Uterus (tissue), 2 donors: ENCODE results near the gene RAET1L.

ENCODE experiments used
- POLR2A ChIP-seq, 2 donors: fragments of 450-650 bp; IDR thresholded peaks; one replicate each; pipeline ENCODE4 v1.6.1; 2016; ENCODE audit warnings: antibody characterized with exemption in 2 of 2, mild to moderate bottlenecking in 1 of 2, moderate library complexity in 1 of 2
- TF ChIP-seq, protein P1 (sequence below), 4 experiments: fragments of 200-600 bp in 2 of 4; fragments of 450-650 bp in 2 of 4; sonication (generic) in 2 of 4; IDR thresholded peaks; one replicate each; pipeline ENCODE4 v1.5.1; 2016 to 2019; ENCODE audit warnings: antibody characterized with exemption in 4 of 4, mild to moderate bottlenecking in 2 of 4, moderate library complexity in 1 of 4

DNA sequence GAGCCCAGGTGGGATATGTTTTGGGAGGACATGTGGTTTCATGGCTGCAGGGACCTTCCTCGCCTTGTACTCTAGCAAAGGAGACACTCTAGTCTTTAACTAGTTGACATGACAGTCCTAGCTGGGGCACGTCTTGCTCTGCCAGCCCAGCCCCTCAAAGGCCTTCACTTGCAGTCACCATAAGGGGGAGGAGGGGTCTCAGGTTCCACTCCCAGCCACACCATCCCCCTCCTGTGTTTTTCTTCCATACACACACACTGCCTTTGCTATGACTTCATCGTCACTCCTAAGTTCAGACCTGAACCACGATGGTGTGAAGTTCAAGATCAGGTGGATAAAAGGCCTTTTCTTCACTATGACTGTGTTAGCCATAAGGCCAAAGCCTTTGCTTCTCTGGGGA, 48.1 kb downstream of the RAET1L start:
- TF ChIP-seq, protein P1, sequence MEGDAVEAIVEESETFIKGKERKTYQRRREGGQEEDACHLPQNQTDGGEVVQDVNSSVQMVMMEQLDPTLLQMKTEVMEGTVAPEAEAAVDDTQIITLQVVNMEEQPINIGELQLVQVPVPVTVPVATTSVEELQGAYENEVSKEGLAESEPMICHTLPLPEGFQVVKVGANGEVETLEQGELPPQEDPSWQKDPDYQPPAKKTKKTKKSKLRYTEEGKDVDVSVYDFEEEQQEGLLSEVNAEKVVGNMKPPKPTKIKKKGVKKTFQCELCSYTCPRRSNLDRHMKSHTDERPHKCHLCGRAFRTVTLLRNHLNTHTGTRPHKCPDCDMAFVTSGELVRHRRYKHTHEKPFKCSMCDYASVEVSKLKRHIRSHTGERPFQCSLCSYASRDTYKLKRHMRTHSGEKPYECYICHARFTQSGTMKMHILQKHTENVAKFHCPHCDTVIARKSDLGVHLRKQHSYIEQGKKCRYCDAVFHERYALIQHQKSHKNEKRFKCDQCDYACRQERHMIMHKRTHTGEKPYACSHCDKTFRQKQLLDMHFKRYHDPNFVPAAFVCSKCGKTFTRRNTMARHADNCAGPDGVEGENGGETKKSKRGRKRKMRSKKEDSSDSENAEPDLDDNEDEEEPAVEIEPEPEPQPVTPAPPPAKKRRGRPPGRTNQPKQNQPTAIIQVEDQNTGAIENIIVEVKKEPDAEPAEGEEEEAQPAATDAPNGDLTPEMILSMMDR (IDR thresholded peaks at IDR 0.05), result no peak
- no peak for TF ChIP-seq POLR2A (IDR thresholded peaks at IDR 0.05)
